CD8-positive, alpha-beta memory T cell (primary cell): Measurements from ENCODE around the gene ACP4. TPM values are rescaled to one million over a fixed set of nuclear protein-coding genes. Genes with fewer than 3 reads are reported as not detected.
"Not testable (repeated sequence)": the region's sequence is repeated elsewhere in the genome, so short reads cannot be mapped to it uniquely, and the experiment has no call there.

Source experiments
- CTCF ChIA-PET: fragments of 350-600 bp; sonication (Branson Sonifier 250); formaldehyde crosslinking; loops from one replicate; lab custom pipeline; 2021; ENCODE audit warnings: antibody characterized with exemption; lab: Charles Lee
- POLR2A ChIA-PET: fragments of 350-600 bp; sonication (Branson Sonifier 250); formaldehyde crosslinking; loops from one replicate; lab custom pipeline; 2021; ENCODE audit warnings: antibody characterized with exemption; lab: Charles Lee
- DNase-seq, 5 donors: peaks; one replicate each; pipeline versions ENCODE4 v3.0.0 to v3.0.0-alpha.2; 2020 to 2022; ENCODE audit warnings: mixed read lengths in 1 of 5
- H3K27ac ChIP-seq: one replicate; pipeline ENCODE4 v1.7.0; 2013; ENCODE audit warnings: low read depth, mild to moderate bottlenecking, low read length, moderate library complexity
- H3K27me3 ChIP-seq: 2 replicates; pipeline ENCODE4 v1.7.0; 2013; ENCODE audit warnings: low read length, mild to moderate bottlenecking; ENCODE audit not compliant: insufficient read depth, poor library complexity, severe bottlenecking
- H3K36me3 ChIP-seq: 2 replicates; pipeline ENCODE4 v1.7.0; 2013; ENCODE audit warnings: mild to moderate bottlenecking, low read length, moderate library complexity; ENCODE audit not compliant: insufficient read depth
- H3K4me1 ChIP-seq: 2 replicates; pipeline ENCODE4 v1.7.0; 2013; ENCODE audit warnings: mild to moderate bottlenecking, low read length, moderate library complexity; ENCODE audit not compliant: insufficient read depth
- H3K4me3 ChIP-seq: 2 replicates; pipeline ENCODE4 v1.7.0; 2013; ENCODE audit warnings: mild to moderate bottlenecking, low read length
- H3K9me3 ChIP-seq: 2 replicates; pipeline ENCODE4 v1.7.0; 2013; ENCODE audit warnings: mild to moderate bottlenecking, low read length
- H3K27ac Mint-ChIP-seq, 8 donors: one replicate each; pipeline ENCODE4 v1.8.0; 2020 to 2021; ENCODE audit warnings: mixed read lengths in 8 of 8, mild to moderate bottlenecking in 6 of 8, inconsistent platforms in 3 of 8, moderate library complexity in 3 of 8
- H3K27me3 Mint-ChIP-seq, 2 donors: one replicate each; pipeline ENCODE4 v1.8.0; 2020 to 2021; ENCODE audit warnings: mixed read lengths in 2 of 2, mild to moderate bottlenecking in 1 of 2, moderate library complexity in 1 of 2
- H3K36me3 Mint-ChIP-seq, 3 donors: one replicate each; pipeline ENCODE4 v1.8.0; 2020 to 2021; ENCODE audit warnings: mixed read lengths in 3 of 3, inconsistent platforms in 1 of 3, mild to moderate bottlenecking in 1 of 3
- H3K4me1 Mint-ChIP-seq, 3 donors: one replicate each; pipeline ENCODE4 v1.8.0; 2020 to 2021; ENCODE audit warnings: mixed read lengths in 3 of 3, inconsistent platforms in 1 of 3, mild to moderate bottlenecking in 1 of 3
- H3K4me3 Mint-ChIP-seq, 7 donors: one replicate each; pipeline ENCODE4 v1.8.0; 2020 to 2021; ENCODE audit warnings: mixed read lengths in 7 of 7, mild to moderate bottlenecking in 6 of 7, moderate library complexity in 4 of 7, inconsistent platforms in 2 of 7
- H3K9me3 Mint-ChIP-seq, 5 donors: one replicate each; pipeline ENCODE4 v1.8.0; 2020 to 2022; ENCODE audit warnings: mixed read lengths in 5 of 5, mild to moderate bottlenecking in 3 of 5, moderate library complexity in 2 of 5, inconsistent platforms in 1 of 5
- polyA plus RNA-seq: library from polyadenylated mRNA; unstranded; fragments of 300-500 nt; fragmentation: Illumina TruSeq; gene quantifications from one replicate; pipeline ENCODE4 v1.2.3, GENCODE V29; 2021
- total RNA-seq, 2 experiments: library from RNA; stranded (reverse); gene quantifications; one replicate each; pipeline ENCODE4 v1.2.3, GENCODE V29; 2021

The ACP4 gene
- total and polyA plus RNA-seq, 3 experiments from 2014 or later = not detected

DNA sequence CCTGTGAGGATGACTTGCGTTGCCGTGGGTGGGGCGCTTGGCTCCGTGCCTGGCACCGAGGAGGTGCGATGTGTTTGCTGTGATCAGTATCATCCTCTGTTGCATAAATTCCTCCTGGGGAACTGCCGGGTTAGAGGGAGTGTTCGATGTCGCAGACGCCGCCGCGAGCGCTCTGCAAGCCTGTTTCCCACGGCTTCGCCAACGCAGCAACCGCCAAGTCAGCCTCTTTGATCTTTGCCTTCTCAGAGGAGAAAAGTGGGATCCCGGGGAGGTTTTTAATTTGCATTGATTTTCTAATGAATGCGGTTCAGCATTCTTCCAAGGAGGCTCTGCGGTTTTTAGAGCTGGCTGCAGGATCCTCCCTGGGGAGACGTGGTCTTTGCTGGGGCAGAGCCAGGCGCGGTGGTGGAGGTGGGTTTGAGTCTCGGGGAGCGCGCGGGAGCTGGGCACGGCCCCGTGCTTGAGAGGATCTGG, 12.3 kb upstream of the ACP4 start:
- H3K4me3 Mint-ChIP-seq = no peak overlapping the region
- Histone ChIP-seq H3K27ac (no peak overlapping the region), H3K27me3 (peaks cover 21% of the 10 kb centered on the region), H3K4me1 (no peaks in the 10 kb centered on the region), H3K4me3 (no peak overlapping the region), H3K9me3 (no peaks in the 10 kb centered on the region), H3K36me3 (no peaks in the 10 kb centered on the region)
- ChIA-PET CTCF (interaction anchor here (1.6 to 1.9 kb wide), 2 partner anchors 11 to 421 kb away, joined by 3 to 5 read pairs; no protein-coding TSS in a partner anchor), POLR2A (no interaction called here)
- peaks cover 0 to 5% (median 2%) of the 10 kb centered on the region in 5 donors for H3K9me3 Mint-ChIP-seq
- H3K27me3 Mint-ChIP-seq = peaks cover 44 to 76% of the 10 kb centered on the region in 2 donors
- peaks cover 0 to 5% (median 1%) of the 10 kb centered on the region in 3 donors for H3K4me1 Mint-ChIP-seq
- no peak overlapping the region for H3K27ac Mint-ChIP-seq
- no peak for DNase-seq
- no peaks in the 10 kb centered on the region for H3K36me3 Mint-ChIP-seq

DNA sequence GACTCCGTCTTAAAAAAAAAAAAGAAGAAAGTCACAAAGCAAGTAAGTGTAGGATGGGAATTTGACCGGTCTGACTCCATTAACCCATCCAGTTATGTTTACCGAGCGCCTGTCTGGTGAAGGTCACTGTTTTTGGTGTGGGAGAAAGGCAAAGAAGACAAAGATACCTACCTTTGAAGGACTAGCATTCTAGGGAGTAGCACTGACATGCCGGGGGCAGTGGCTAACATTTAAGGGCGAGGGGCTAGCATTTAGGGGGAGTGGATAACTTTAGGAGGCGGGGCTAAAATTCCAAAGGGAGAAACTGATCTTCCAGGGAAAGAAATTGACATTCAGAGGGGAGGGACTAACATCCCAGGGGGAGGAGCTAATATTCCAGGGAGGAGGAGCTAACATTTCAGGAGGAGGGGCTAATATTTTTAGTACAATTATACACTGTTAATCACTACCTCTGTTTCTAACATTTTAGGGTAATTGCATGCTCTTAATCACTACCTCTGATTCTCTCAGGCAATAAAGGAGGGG, 11.2 kb upstream of the ACP4 start:
- H3K27me3 Mint-ChIP-seq = peaks cover 43 to 66% of the 10 kb centered on the region in 2 donors
- Histone ChIP-seq H3K27ac (no peak overlapping the region), H3K4me3 (no peak overlapping the region), H3K9me3 (no peaks in the 10 kb centered on the region), H3K4me1 (no peaks in the 10 kb centered on the region), H3K27me3 (peaks cover 21% of the 10 kb centered on the region), H3K36me3 (no peaks in the 10 kb centered on the region)
- ChIA-PET POLR2A (no interaction called here), CTCF (interaction anchor here (0.8 to 1.9 kb wide), 3 partner anchors 10 to 422 kb away, joined by 3 to 5 read pairs (median 3); no protein-coding TSS in a partner anchor)
- H3K27ac Mint-ChIP-seq = peak overlapping the region in 1 of 8 donors; percentile 79
- no peak for DNase-seq
- no peak overlapping the region for H3K4me3 Mint-ChIP-seq
- H3K4me1 Mint-ChIP-seq = peaks cover 4 to 11% (median 6%) of the 10 kb centered on the region in 3 donors
- H3K9me3 Mint-ChIP-seq = peaks cover 0 to 5% (median 2%) of the 10 kb centered on the region in 5 donors
- no peaks in the 10 kb centered on the region for H3K36me3 Mint-ChIP-seq

- Mint-ChIP-seq H3K4me3 (no peak overlapping the region), H3K9me3 (peaks cover 0 to 5% (median 2%) of the 10 kb centered on the region in 5 donors), H3K27ac (no peak overlapping the region), H3K4me1 (peaks cover 4 to 11% (median 6%) of the 10 kb centered on the region in 3 donors), H3K27me3 (peaks cover 38 to 61% of the 10 kb centered on the region in 2 donors), H3K36me3 (no peaks in the 10 kb centered on the region)
- H3K4me1 ChIP-seq = no peaks in the 10 kb centered on the region
- CTCF ChIA-PET = interaction anchor here (0.8 kb wide), 1 partner anchor 242 kb away, joined by 3 read pairs; no protein-coding TSS in a partner anchor
- no peak overlapping the region for H3K27ac ChIP-seq
- DNase-seq = no peak
- H3K27me3 ChIP-seq = peaks cover 21% of the 10 kb centered on the region
- POLR2A ChIA-PET = no interaction called here
- H3K4me3 ChIP-seq = no peak overlapping the region
- no peaks in the 10 kb centered on the region for H3K36me3 ChIP-seq
- no peaks in the 10 kb centered on the region for H3K9me3 ChIP-seq
These were observed 10.4 kb upstream of the ACP4 start for GRCh38 chr19:50779504-50780457.

GRCh38 chr19:50780753-50781435, 9.3 kb upstream of the ACP4 start:
- no peak overlapping the region for H3K4me3 ChIP-seq
- no peak overlapping the region for H3K27ac Mint-ChIP-seq
- H3K4me3 Mint-ChIP-seq = no peak overlapping the region
- no peak for DNase-seq
- H3K4me1 ChIP-seq = no peaks in the 10 kb centered on the region
- H3K9me3 Mint-ChIP-seq = peaks cover 0 to 5% (median 2%) of the 10 kb centered on the region in 5 donors
- CTCF ChIA-PET = interaction anchor here (1.2 kb wide), 1 partner anchor 424 kb away, joined by 7 read pairs; no protein-coding TSS in a partner anchor
- no peaks in the 10 kb centered on the region for H3K36me3 ChIP-seq
- no peak overlapping the region for H3K27ac ChIP-seq
- peaks cover 4 to 11% (median 6%) of the 10 kb centered on the region in 3 donors for H3K4me1 Mint-ChIP-seq
- H3K27me3 Mint-ChIP-seq = peaks cover 35 to 53% of the 10 kb centered on the region in 2 donors
- POLR2A ChIA-PET = no interaction called here
- no peaks in the 10 kb centered on the region for H3K36me3 Mint-ChIP-seq
- no peaks in the 10 kb centered on the region for H3K9me3 ChIP-seq
- peaks cover 21% of the 10 kb centered on the region for H3K27me3 ChIP-seq

- H3K36me3 Mint-ChIP-seq, H3K4me3 ChIP-seq, H3K4me1 ChIP-seq, H3K27ac ChIP-seq, H3K9me3 Mint-ChIP-seq, H3K27me3 ChIP-seq, H3K4me3 Mint-ChIP-seq, H3K4me1 Mint-ChIP-seq, DNase-seq, H3K9me3 ChIP-seq, POLR2A ChIA-PET, H3K36me3 ChIP-seq: not testable (repeated sequence)
- H3K27me3 Mint-ChIP-seq = peaks cover 10 to 30% of the 10 kb centered on the region in 2 donors
- CTCF ChIA-PET = interaction anchor here (1.0 to 2.5 kb wide), 7 partner anchors 10 to 635 kb away, joined by 3 to 9 read pairs (median 5); partner anchors contain the start of gene POLD1
- peak overlapping the region in 1 of 8 donors; percentile 33 for H3K27ac Mint-ChIP-seq
These were observed 6.4 kb upstream of the ACP4 start for GRCh38 chr19:50783848-50784152.

GRCh38 chr19:50784710-50785109, 5.5 kb upstream of the ACP4 start:
- H3K27ac Mint-ChIP-seq = no peak overlapping the region

GRCh38 chr19:50785329-50785728, 4.9 kb upstream of the ACP4 start:
- CTCF ChIA-PET = interaction anchor here (1.8 kb wide), 2 partner anchors 246 to 636 kb away, joined by 3 to 5 read pairs; no protein-coding TSS in a partner anchor
- no peak overlapping the region for H3K4me3 Mint-ChIP-seq

More at GRCh38 chr19:50784710-50785109, 5.5 kb upstream of the ACP4 start:
- no peak overlapping the region for H3K4me3 ChIP-seq
- Mint-ChIP-seq H3K9me3 (no peaks in the 10 kb centered on the region), H3K4me3 (no peak overlapping the region), H3K4me1 (peaks cover 3 to 6% (median 5%) of the 10 kb centered on the region in 3 donors), H3K27me3 (peaks cover 5 to 21% of the 10 kb centered on the region in 2 donors), H3K36me3 (no peaks in the 10 kb centered on the region)
- no peaks in the 10 kb centered on the region for H3K9me3 ChIP-seq
- no peak for DNase-seq
- H3K27ac ChIP-seq = no peak overlapping the region
- H3K4me1 ChIP-seq = no peaks in the 10 kb centered on the region
- peaks cover 3% of the 10 kb centered on the region for H3K27me3 ChIP-seq
- H3K36me3 ChIP-seq = no peaks in the 10 kb centered on the region
- ChIA-PET CTCF (interaction anchor here (1.4 to 1.8 kb wide), 4 partner anchors 9 to 636 kb away, joined by 3 to 9 read pairs (median 5); no protein-coding TSS in a partner anchor), POLR2A (interaction anchor here (0.6 kb wide), 1 partner anchor 301 kb away, joined by 4 read pairs; no protein-coding TSS in a partner anchor)

More at GRCh38 chr19:50785329-50785728, 4.9 kb upstream of the ACP4 start:
- Histone ChIP-seq H3K36me3 (no peaks in the 10 kb centered on the region), H3K27me3 (peaks cover 3% of the 10 kb centered on the region), H3K4me1 (no peaks in the 10 kb centered on the region), H3K4me3 (no peak overlapping the region), H3K27ac (no peak overlapping the region), H3K9me3 (no peaks in the 10 kb centered on the region)
- peaks cover 3 to 6% (median 5%) of the 10 kb centered on the region in 3 donors for H3K4me1 Mint-ChIP-seq
- no peak overlapping the region for H3K27ac Mint-ChIP-seq
- no peaks in the 10 kb centered on the region for H3K9me3 Mint-ChIP-seq
- DNase-seq = no peak
- peaks cover 0 to 15% of the 10 kb centered on the region in 2 donors for H3K27me3 Mint-ChIP-seq
- POLR2A ChIA-PET = interaction anchor here (0.6 kb wide), 1 partner anchor 302 kb away, joined by 4 read pairs; no protein-coding TSS in a partner anchor
- H3K36me3 Mint-ChIP-seq = no peaks in the 10 kb centered on the region
